Measurements from ENCODE around the gene TSSC4.
"Not testable (repeated sequence)": the region's sequence is repeated elsewhere in the genome, so short reads cannot be mapped to it uniquely, and the experiment has no call there.

TSSC4 gene

DNA sequence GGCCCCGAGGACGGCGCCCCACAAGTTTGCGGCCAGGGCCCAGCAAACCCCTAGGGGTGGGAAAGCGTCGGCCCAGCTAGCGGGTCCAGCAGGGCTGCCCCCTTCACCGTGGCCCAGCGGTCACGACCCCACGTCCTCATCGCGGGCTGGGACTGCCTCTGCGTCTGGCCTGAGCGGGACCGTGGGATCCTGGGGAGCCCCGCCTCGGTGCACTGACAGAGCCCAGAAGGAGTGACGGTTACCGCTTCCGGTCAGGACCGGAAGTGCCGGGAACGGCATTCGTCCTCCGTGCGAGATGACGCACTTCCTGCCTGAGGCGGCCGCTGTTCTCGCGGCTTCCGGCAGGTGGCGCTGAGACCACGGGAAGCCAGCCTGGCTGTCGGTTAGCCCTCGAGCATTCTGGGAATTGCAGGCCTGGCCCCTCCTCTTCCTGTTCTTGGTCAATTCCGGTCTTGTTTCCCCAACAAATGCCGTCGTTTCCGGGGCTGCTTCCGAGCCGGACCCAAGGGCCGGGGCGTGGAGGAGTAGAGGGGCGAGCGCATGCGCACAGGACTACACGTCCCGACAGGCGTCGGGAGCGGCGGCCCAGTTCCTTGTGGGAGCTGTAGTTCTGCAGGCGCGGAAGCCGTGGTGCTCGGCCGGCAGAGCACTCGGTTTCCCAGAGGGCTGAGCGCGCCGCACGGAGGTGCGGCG lies at the start of gene TSSC4:
TSSC4 (plus strand) TSS at position 682 of the 693 bp plus-strand sequence. CDS start 1,884 bp downstream, outside the sequence.
- TF ChIP-seq, protein P1, sequence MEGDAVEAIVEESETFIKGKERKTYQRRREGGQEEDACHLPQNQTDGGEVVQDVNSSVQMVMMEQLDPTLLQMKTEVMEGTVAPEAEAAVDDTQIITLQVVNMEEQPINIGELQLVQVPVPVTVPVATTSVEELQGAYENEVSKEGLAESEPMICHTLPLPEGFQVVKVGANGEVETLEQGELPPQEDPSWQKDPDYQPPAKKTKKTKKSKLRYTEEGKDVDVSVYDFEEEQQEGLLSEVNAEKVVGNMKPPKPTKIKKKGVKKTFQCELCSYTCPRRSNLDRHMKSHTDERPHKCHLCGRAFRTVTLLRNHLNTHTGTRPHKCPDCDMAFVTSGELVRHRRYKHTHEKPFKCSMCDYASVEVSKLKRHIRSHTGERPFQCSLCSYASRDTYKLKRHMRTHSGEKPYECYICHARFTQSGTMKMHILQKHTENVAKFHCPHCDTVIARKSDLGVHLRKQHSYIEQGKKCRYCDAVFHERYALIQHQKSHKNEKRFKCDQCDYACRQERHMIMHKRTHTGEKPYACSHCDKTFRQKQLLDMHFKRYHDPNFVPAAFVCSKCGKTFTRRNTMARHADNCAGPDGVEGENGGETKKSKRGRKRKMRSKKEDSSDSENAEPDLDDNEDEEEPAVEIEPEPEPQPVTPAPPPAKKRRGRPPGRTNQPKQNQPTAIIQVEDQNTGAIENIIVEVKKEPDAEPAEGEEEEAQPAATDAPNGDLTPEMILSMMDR (conservative IDR thresholded peaks at IDR 0.05; ENCODE audit: low read depth, low read length), result peak; percentile 99
- DNase-seq (ENCODE audit: low read depth), result peak; percentile 98
- H3K4me3 ChIP-seq (ENCODE audit: low read length), result peak within 1 kb of the TSS; percentile 100

DNA sequence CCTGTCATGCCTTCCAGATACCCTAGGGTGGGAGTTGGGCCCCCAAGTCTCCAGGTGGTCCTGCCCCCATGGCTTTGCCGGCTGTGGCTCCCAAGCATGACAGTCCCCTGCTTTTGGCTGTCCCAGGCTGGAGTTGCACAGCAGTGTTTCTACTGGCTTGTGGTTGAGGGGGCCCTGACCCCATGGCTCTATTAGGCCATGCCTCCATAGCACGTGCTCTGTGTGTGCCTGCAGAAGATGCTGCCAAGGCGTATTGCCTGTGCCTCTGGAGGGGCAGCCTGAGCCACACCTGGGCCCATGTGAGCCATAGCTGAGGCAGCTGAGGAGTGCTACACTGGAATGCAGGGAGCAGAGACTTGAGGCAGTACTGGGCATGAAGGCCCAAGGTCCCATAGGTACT lies 48.8 kb upstream of the TSSC4 start:
- TF ChIP-seq, protein P1 (conservative IDR thresholded peaks at IDR 0.05; ENCODE audit: low read depth, low read length), result no peak
- no peak overlapping the region for H3K4me3 ChIP-seq (ENCODE audit: low read length)
- DNase-seq (ENCODE audit: low read depth), result no peak

DNA sequence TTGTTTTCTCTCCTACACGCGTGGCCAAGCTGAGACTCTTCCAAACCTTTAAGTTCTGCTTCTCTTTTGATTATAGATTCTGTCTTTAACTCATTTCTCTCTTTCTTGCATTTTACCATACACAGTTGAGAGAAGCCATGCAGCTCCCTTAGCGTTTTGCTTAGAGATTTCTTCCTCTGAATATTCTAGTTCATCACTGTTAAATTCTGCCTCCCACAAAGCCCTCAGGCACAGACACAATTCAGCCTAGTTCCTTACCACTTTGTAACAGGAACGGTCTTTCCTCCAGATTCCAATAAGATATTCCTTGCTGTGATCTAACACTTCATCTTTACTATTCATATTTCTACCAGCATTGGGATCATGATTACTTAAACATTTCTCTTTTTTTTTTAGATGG lies 48.1 kb upstream of the TSSC4 start:
- H3K4me3 ChIP-seq (ENCODE audit: low read length), result no peak overlapping the region
- TF ChIP-seq, protein P1 (conservative IDR thresholded peaks at IDR 0.05; ENCODE audit: low read depth, low read length), result no peak
- DNase-seq (ENCODE audit: low read depth), result no peak

DNA sequence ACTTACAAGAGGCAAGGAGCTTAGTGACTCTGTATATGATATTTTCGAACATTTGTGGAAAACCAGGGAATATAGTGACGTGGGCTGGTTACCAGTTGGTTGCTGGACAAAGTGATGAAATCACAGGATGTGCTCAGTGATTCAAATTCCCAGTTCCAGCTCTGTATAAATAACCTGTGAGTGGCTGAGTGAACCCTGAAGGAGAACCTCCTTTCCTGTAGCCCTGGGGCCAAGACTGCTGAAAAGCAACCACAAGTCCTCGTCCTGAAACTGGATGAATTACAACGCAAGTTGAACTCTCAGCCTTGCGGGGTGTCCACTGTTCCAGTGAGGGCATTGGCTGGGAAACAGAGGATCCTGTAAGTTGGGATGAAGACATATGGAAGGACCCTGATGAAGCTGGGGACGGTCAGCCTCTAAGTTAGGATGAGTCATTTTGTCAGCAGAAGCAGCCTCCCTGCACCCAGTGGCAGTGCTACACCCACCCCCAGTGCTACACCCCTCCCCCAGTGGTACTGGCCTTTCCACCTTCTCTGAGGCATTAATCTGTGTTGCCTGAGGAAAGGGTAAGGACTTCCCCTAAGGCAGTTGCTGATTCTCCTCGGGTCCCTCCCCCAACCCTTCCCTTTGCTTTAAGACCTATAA lies 45.4 kb upstream of the TSSC4 start:
- no peak for DNase-seq (ENCODE audit: low read depth)
- H3K4me3 ChIP-seq (ENCODE audit: low read length), result no peak overlapping the region
- TF ChIP-seq, protein P1 (conservative IDR thresholded peaks at IDR 0.05; ENCODE audit: low read depth, low read length), result no peak

DNA sequence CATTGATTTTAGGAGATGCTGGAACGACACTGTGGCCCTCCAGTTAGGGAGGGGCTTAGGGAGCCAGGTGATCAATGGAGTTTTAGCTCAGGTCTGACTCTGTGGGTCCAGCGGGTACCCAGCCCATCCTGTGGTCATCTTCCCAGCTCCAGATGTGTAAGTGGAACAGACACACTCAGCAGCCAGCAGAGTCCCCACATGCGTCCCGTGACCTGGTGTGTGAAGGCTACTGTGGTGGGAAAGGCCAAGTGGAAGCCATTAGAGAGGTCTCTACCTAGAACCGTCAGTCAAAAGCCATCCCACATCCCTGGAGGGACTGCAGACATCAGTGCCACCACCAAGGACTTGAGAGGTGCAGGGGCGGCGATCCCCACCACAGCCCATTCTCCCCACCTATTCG lies 43.3 kb upstream of the TSSC4 start:
- no peak overlapping the region for H3K4me3 ChIP-seq (ENCODE audit: low read length)
- no peak for DNase-seq (ENCODE audit: low read depth)
- TF ChIP-seq, protein P1 (conservative IDR thresholded peaks at IDR 0.05; ENCODE audit: low read depth, low read length), result no peak

DNA sequence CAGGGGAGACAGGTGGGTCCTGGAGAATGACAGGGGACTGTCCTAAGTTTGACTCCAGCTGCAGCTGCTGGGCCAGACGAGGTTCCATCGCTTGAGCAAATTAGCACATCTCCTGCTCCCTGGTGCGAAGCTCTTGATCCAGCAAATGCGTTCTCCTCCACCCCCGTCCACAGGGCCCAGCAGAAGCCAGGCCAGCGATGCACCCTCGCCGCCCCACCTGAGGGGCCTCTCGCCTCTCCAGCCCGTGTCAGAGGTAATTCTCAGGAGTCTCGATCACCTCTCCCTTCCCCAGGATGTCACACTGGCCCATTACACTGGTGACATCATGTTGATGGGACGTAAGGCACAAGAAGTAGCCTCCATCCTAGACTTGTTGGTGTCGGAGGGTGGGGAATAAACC lies 42.9 kb upstream of the TSSC4 start:
- H3K4me3 ChIP-seq (ENCODE audit: low read length); DNase-seq (ENCODE audit: low read depth): not testable (repeated sequence)

DNA sequence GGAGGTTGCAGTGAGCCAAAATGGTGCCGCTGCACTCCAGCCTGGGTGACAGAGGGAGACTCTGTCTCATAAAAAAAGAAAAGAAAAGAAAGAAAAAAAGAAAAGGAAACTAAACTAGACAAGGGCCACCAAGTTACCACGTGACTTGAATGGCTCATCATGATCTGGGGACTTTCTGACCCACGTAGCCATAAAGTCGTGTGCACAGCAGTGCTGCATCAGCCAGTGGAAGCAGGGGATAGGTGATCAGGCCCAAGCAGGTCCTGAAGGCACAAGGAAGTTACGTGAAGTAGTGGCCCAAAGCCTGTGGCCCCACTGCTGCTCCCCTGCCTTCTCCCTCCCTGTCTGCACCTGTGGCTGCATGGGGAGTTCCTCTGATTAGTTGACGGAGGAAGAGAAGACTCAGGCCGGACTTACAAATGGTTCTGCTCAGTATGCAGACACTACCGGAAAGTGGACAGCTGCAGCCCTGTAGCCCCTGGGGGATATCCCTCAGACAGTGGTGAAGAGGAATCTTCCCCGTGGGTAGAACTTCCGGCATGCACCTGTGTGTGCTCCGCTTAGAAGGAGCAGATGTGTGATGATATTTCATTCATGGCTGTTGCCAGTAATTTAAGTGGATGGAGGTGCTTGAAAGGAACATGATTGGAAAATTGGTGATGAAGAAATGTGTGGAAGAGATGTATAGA lies 41.7 kb upstream of the TSSC4 start:
- TF ChIP-seq, protein P1 (conservative IDR thresholded peaks at IDR 0.05; ENCODE audit: low read depth, low read length), result no peak
- DNase-seq (ENCODE audit: low read depth), result no peak
- no peak overlapping the region for H3K4me3 ChIP-seq (ENCODE audit: low read length)

All from retinal pigment epithelial cell (primary cell).